ENCODE data around the gene CBX8. TPM values are rescaled to one million over a fixed set of nuclear protein-coding genes. Genes with fewer than 3 reads are reported as not detected.
A peak's percentile ranks its signal among the peaks of the same experiment; 100 is the strongest.

CBX8 gene
- total RNA-seq, 1 donor from 2014 or later: 2.7 TPM

- peak; percentile 55 for DNase-seq (ENCODE audit: low read depth)
- Histone ChIP-seq H3K36me3 (ENCODE audit: control insufficient read depth, insufficient read depth, low read length) (no peaks in the 10 kb centered on the region), H3K27me3 (ENCODE audit: control insufficient read depth, insufficient read depth, low read length) (peaks cover 49% of the 10 kb centered on the region), H3K4me3 (ENCODE audit: low read depth, low read length) (peak within 1 kb of the TSS; percentile 57)
- TF ChIP-seq CTCF (IDR thresholded peaks at IDR 0.05; ENCODE audit: insufficient read depth, low read length, poor library complexity, severe bottlenecking): peak; percentile 25
These were observed 42.7 kb upstream of the CBX8 start, which contains the start of gene CBX4 for GRCh38 chr17:79839356-79840268. Gene CBX4 (minus strand): TSS chr17:79839440. CDS start chr17:79839251, 189 bp downstream.

- no peak for DNase-seq (ENCODE audit: low read depth)
- H3K36me3 ChIP-seq (ENCODE audit: control insufficient read depth, insufficient read depth, low read length): no peaks in the 10 kb centered on the region
- peaks cover 42% of the 10 kb centered on the region for H3K27me3 ChIP-seq (ENCODE audit: control insufficient read depth, insufficient read depth, low read length)
- H3K4me3 ChIP-seq (ENCODE audit: low read depth, low read length): peak overlapping the region; percentile 57
- no peak for TF ChIP-seq CTCF (IDR thresholded peaks at IDR 0.05; ENCODE audit: insufficient read depth, low read length, poor library complexity, severe bottlenecking)
These were observed 41.8 kb upstream of the CBX8 start for GRCh38 chr17:79838522-79839274.

GRCh38 chr17:79837888-79838521, 41.1 kb upstream of the CBX8 start:
- DNase-seq (ENCODE audit: low read depth): no peak
- H3K4me3 ChIP-seq (ENCODE audit: low read depth, low read length): peak overlapping the region; percentile 57
- no peaks in the 10 kb centered on the region for H3K36me3 ChIP-seq (ENCODE audit: control insufficient read depth, insufficient read depth, low read length)
- no peak for TF ChIP-seq CTCF (IDR thresholded peaks at IDR 0.05; ENCODE audit: insufficient read depth, low read length, poor library complexity, severe bottlenecking)
- peaks cover 35% of the 10 kb centered on the region for H3K27me3 ChIP-seq (ENCODE audit: control insufficient read depth, insufficient read depth, low read length)

GRCh38 chr17:79836972-79837887, 40.4 kb upstream of the CBX8 start:
- H3K4me3 ChIP-seq (ENCODE audit: low read depth, low read length): peak overlapping the region; percentile 57
- no peak for DNase-seq (ENCODE audit: low read depth)
- H3K36me3 ChIP-seq (ENCODE audit: control insufficient read depth, insufficient read depth, low read length): no peaks in the 10 kb centered on the region
- TF ChIP-seq CTCF (IDR thresholded peaks at IDR 0.05; ENCODE audit: insufficient read depth, low read length, poor library complexity, severe bottlenecking): peak; percentile 40
- peaks cover 28% of the 10 kb centered on the region for H3K27me3 ChIP-seq (ENCODE audit: control insufficient read depth, insufficient read depth, low read length)

- no peak for DNase-seq (ENCODE audit: low read depth)
- no peak for TF ChIP-seq CTCF (IDR thresholded peaks at IDR 0.05; ENCODE audit: insufficient read depth, low read length, poor library complexity, severe bottlenecking)
- Histone ChIP-seq H3K27me3 (ENCODE audit: control insufficient read depth, insufficient read depth, low read length) (peaks cover 21% of the 10 kb centered on the region), H3K36me3 (ENCODE audit: control insufficient read depth, insufficient read depth, low read length) (no peaks in the 10 kb centered on the region), H3K4me3 (ENCODE audit: low read depth, low read length) (no peak overlapping the region)
These were observed 39.7 kb upstream of the CBX8 start for GRCh38 chr17:79836510-79836971.
